Stomach (tissue), 9 donors: ENCODE results near the gene CMIP. TPM values are rescaled to one million over a fixed set of nuclear protein-coding genes. Genes with fewer than 3 reads are reported as not detected.

Experiments used
- DNase-seq, 2 donors: peaks; one replicate each; pipeline versions ENCODE4 v3.0.0 to v3.0.0-alpha.2; 2013 to 2019
- H3K27ac ChIP-seq, 5 donors: fragments of 200-600 bp in 4 of 5; sonication (generic) in 4 of 5; one replicate each; pipeline ENCODE4 v1.5.1; 2013 to 2019; ENCODE audit warnings: mild to moderate bottlenecking in 1 of 5, moderate library complexity in 1 of 5
- H3K27me3 ChIP-seq, 3 donors: fragments of 200-600 bp; sonication (generic); one replicate each; pipeline ENCODE4 v1.5.1; 2017 to 2019; ENCODE audit warnings: mixed run types in 1 of 3
- H3K36me3 ChIP-seq, 4 donors: fragments of 200-600 bp; sonication (generic); 1 replicate in 3 of 4; 2 replicates in 1 of 4; pipeline ENCODE4 v1.5.1; 2016 to 2019
- H3K4me1 ChIP-seq, 4 donors: fragments of 200-600 bp; sonication (generic); one replicate each; pipeline ENCODE4 v1.5.1; 2016 to 2019
- H3K4me3 ChIP-seq, 4 donors: fragments of 200-600 bp; sonication (generic) in 3 of 4; one replicate each; pipeline ENCODE4 v1.5.1; 2016 to 2019; ENCODE audit warnings: mild to moderate bottlenecking in 1 of 4
- H3K9me3 ChIP-seq, 4 donors: fragments of 200-600 bp; sonication (generic); one replicate each; pipeline ENCODE4 v1.5.1; 2016 to 2019
- CTCF ChIP-seq, 7 experiments: fragments of 450-650 bp in 4 of 7; fragments of 200-600 bp in 3 of 7; sonication (generic) in 3 of 7; IDR thresholded peaks; one replicate each; pipeline ENCODE4 v1.5.1; 2016 to 2019; ENCODE audit warnings: antibody characterized with exemption in 7 of 7, control low read depth in 2 of 7, mild to moderate bottlenecking in 1 of 7
- EP300 ChIP-seq: sonication (generic); formaldehyde crosslinking; IDR thresholded peaks from one replicate; pipeline ENCODE4 v1.6.1; 2017; ENCODE audit warnings: antibody characterized with exemption
- POLR2A ChIP-seq, 4 donors: fragments of 450-650 bp; IDR thresholded peaks; one replicate each; pipeline ENCODE4 v1.6.1; 2016; ENCODE audit warnings: antibody characterized with exemption in 4 of 4, control low read depth in 2 of 4, mild to moderate bottlenecking in 1 of 4, moderate library complexity in 1 of 4
- POLR2AphosphoS5 ChIP-seq, 3 donors: sonication (generic); formaldehyde crosslinking; IDR thresholded peaks; one replicate each; pipeline ENCODE4 v1.6.1; 2016; ENCODE audit warnings: antibody characterized with exemption in 3 of 3
- WGBS, 5 donors: extraction: QIAGEN DNeasy Blood & Tissue Kit in 3 of 5; methylation state at CpG; one replicate each; pipeline versions ENCODE4 v1.1.5 to v1.1.7; 2013 to 2018; 5-methylcytosine and 5-hydroxymethylcytosine counted together
- intact Hi-C: fragments of 100-400 bp; cut with DNase I; formaldehyde crosslinking; loops from one replicate; pipeline ENCODE4 v1.15.1; 2023; ENCODE audit warnings: low total_unique reads
- polyA plus RNA-seq, 3 donors: library from polyadenylated mRNA; stranded (reverse); fragments of 200-250 nt; gene quantifications; one replicate each; pipeline ENCODE4 v1.2.3, GENCODE V29; 2013
- total RNA-seq, 5 donors: library from RNA; depleted of rRNA; stranded (reverse); fragments of >200 nt; gene quantifications; one replicate each; pipeline versions ENCODE4 v1.1.0 to v1.2.3, GENCODE V29; 2014 to 2016
- donor health status: healthy with polysubstance abuse.
- donor health status: Bipolar disorder and iron deficiency.
- donor health status: healthy.

The CMIP gene
- total and polyA plus RNA-seq, 8 donors, result 11.1 to 71.0 (median 31.2) TPM

- peaks cover 16 to 62% (median 38%) of the 10 kb centered on the region in 4 donors for H3K4me1 ChIP-seq
- 72 to 85% (median 79%) methylated on average over 26 to 28 of the region's 28 CpGs for WGBS, 5 donors
- peak in 1 of 2 donors; percentile 71 for DNase-seq
- peak overlapping the region; percentile 14 to 82 (median 70) for H3K27ac ChIP-seq
- H3K36me3 ChIP-seq, result peaks cover 34 to 70% (median 70%) of the 10 kb centered on the region in 4 donors
- H3K9me3 ChIP-seq, result no peaks in the 10 kb centered on the region
- H3K27me3 ChIP-seq, result no peaks in the 10 kb centered on the region
- TF ChIP-seq CTCF (IDR thresholded peaks at IDR 0.05) (no peak), POLR2A (IDR thresholded peaks at IDR 0.05) (no peak), EP300 (peak; percentile 46), POLR2AphosphoS5 (IDR thresholded peaks at IDR 0.05) (peak in 2 of 3 donors; percentile 17 to 36)
- no peak overlapping the region for H3K4me3 ChIP-seq
- intact Hi-C loops, result loop anchor here (10.0 kb wide), 1 partner anchor 68 kb away; no protein-coding TSS in a partner anchor
Measured at GRCh38 chr16:81693041-81693743, 248.6 kb downstream of the CMIP start.

- intact Hi-C loops, result loop anchor here (10.0 kb wide), 1 partner anchor 69 kb away; no protein-coding TSS in a partner anchor
- DNase-seq, result no peak
- H3K36me3 ChIP-seq, result peaks cover 38 to 76% (median 76%) of the 10 kb centered on the region in 4 donors
Measured at GRCh38 chr16:81693744-81694303, 249.2 kb downstream of the CMIP start.

GRCh38 chr16:81694494-81695280 lies 250.1 kb downstream of the CMIP start:
- H3K4me3 ChIP-seq, result no peak overlapping the region
- DNase-seq, result no peak
- H3K36me3 ChIP-seq, result peaks cover 40 to 85% (median 84%) of the 10 kb centered on the region in 4 donors
- no peaks in the 10 kb centered on the region for H3K27me3 ChIP-seq
- WGBS, 5 donors, result 66 to 75% (median 70%) methylated on average over 14 of the region's 14 CpGs
- peak overlapping the region in 4 of 5 donors; percentile 67 to 82 (median 70) for H3K27ac ChIP-seq
- TF ChIP-seq POLR2AphosphoS5 (IDR thresholded peaks at IDR 0.05), result no peak
- no peak for TF ChIP-seq EP300
- intact Hi-C loops, result loop anchor here (10.0 kb wide), 1 partner anchor 70 kb away; no protein-coding TSS in a partner anchor
- peaks cover 16 to 70% (median 38%) of the 10 kb centered on the region in 4 donors for H3K4me1 ChIP-seq
- no peaks in the 10 kb centered on the region for H3K9me3 ChIP-seq

More at GRCh38 chr16:81693744-81694303, 249.2 kb downstream of the CMIP start:
- Histone ChIP-seq H3K4me1 (peaks cover 16 to 68% (median 38%) of the 10 kb centered on the region in 4 donors), H3K27me3 (no peaks in the 10 kb centered on the region), H3K9me3 (no peaks in the 10 kb centered on the region), H3K27ac (peak overlapping the region in 4 of 5 donors; percentile 67 to 82 (median 70)), H3K4me3 (no peak overlapping the region)
- TF ChIP-seq POLR2A (IDR thresholded peaks at IDR 0.05) (no peak), EP300 (no peak), POLR2AphosphoS5 (IDR thresholded peaks at IDR 0.05) (no peak), CTCF (IDR thresholded peaks at IDR 0.05) (no peak)
- 86 to 95% (median 89%) methylated on average over 8 to 9 of the region's 9 CpGs for WGBS, 5 donors

GRCh38 chr16:81695321-81696165 lies 250.9 kb downstream of the CMIP start:
- no peak for TF ChIP-seq POLR2AphosphoS5 (IDR thresholded peaks at IDR 0.05)
- TF ChIP-seq POLR2A (IDR thresholded peaks at IDR 0.05), result no peak
- no peak for TF ChIP-seq CTCF (IDR thresholded peaks at IDR 0.05)
- no peak for TF ChIP-seq EP300
- Histone ChIP-seq H3K4me3 (no peak overlapping the region), H3K27me3 (no peaks in the 10 kb centered on the region), H3K36me3 (peaks cover 44 to 94% (median 92%) of the 10 kb centered on the region in 4 donors), H3K9me3 (no peaks in the 10 kb centered on the region), H3K4me1 (peaks cover 16 to 70% (median 38%) of the 10 kb centered on the region in 4 donors), H3K27ac (peak overlapping the region in 4 of 5 donors; percentile 67 to 82 (median 70))
- intact Hi-C loops, result loop anchor here (10.0 kb wide), 1 partner anchor 71 kb away; no protein-coding TSS in a partner anchor
- peak in 1 of 2 donors; percentile 62 for DNase-seq
- WGBS, 5 donors, result 36 to 47% (median 40%) methylated on average over 10 of the region's 10 CpGs
